Stomach (tissue), 9 donors: ENCODE results near the gene OTOG. TPM values are rescaled to one million over a fixed set of nuclear protein-coding genes. Genes with fewer than 3 reads are reported as not detected.

Experiments
- DNase-seq, 2 donors: peaks; one replicate each; pipeline versions ENCODE4 v3.0.0 to v3.0.0-alpha.2; 2013 to 2019
- H3K27ac ChIP-seq, 5 donors: fragments of 200-600 bp in 4 of 5; sonication (generic) in 4 of 5; one replicate each; pipeline ENCODE4 v1.5.1; 2013 to 2019; ENCODE audit warnings: mild to moderate bottlenecking in 1 of 5, moderate library complexity in 1 of 5
- H3K27me3 ChIP-seq, 3 donors: fragments of 200-600 bp; sonication (generic); one replicate each; pipeline ENCODE4 v1.5.1; 2017 to 2019; ENCODE audit warnings: mixed run types in 1 of 3
- H3K36me3 ChIP-seq, 4 donors: fragments of 200-600 bp; sonication (generic); 1 replicate in 3 of 4; 2 replicates in 1 of 4; pipeline ENCODE4 v1.5.1; 2016 to 2019
- H3K4me1 ChIP-seq, 4 donors: fragments of 200-600 bp; sonication (generic); one replicate each; pipeline ENCODE4 v1.5.1; 2016 to 2019
- H3K4me3 ChIP-seq, 4 donors: fragments of 200-600 bp; sonication (generic) in 3 of 4; one replicate each; pipeline ENCODE4 v1.5.1; 2016 to 2019; ENCODE audit warnings: mild to moderate bottlenecking in 1 of 4
- H3K9me3 ChIP-seq, 4 donors: fragments of 200-600 bp; sonication (generic); one replicate each; pipeline ENCODE4 v1.5.1; 2016 to 2019
- EP300 ChIP-seq: sonication (generic); formaldehyde crosslinking; IDR thresholded peaks from one replicate; pipeline ENCODE4 v1.6.1; 2017; ENCODE audit warnings: antibody characterized with exemption
- POLR2A ChIP-seq, 4 donors: fragments of 450-650 bp; IDR thresholded peaks; one replicate each; pipeline ENCODE4 v1.6.1; 2016; ENCODE audit warnings: antibody characterized with exemption in 4 of 4, control low read depth in 2 of 4, mild to moderate bottlenecking in 1 of 4, moderate library complexity in 1 of 4
- POLR2AphosphoS5 ChIP-seq, 3 donors: sonication (generic); formaldehyde crosslinking; IDR thresholded peaks; one replicate each; pipeline ENCODE4 v1.6.1; 2016; ENCODE audit warnings: antibody characterized with exemption in 3 of 3
- WGBS, 5 donors: extraction: QIAGEN DNeasy Blood & Tissue Kit in 3 of 5; methylation state at CpG; one replicate each; pipeline versions ENCODE4 v1.1.5 to v1.1.7; 2013 to 2018; 5-methylcytosine and 5-hydroxymethylcytosine counted together
- intact Hi-C: fragments of 100-400 bp; cut with DNase I; formaldehyde crosslinking; loops from one replicate; pipeline ENCODE4 v1.15.1; 2023; ENCODE audit warnings: low total_unique reads
- polyA plus RNA-seq, 3 donors: library from polyadenylated mRNA; stranded (reverse); fragments of 200-250 nt; gene quantifications; one replicate each; pipeline ENCODE4 v1.2.3, GENCODE V29; 2013
- total RNA-seq, 5 donors: library from RNA; depleted of rRNA; stranded (reverse); fragments of >200 nt; gene quantifications; one replicate each; pipeline versions ENCODE4 v1.1.0 to v1.2.3, GENCODE V29; 2014 to 2016
- TF ChIP-seq, protein P1 (sequence below), 7 experiments: fragments of 450-650 bp in 4 of 7; fragments of 200-600 bp in 3 of 7; sonication (generic) in 3 of 7; IDR thresholded peaks; one replicate each; pipeline ENCODE4 v1.5.1; 2016 to 2019; ENCODE audit warnings: antibody characterized with exemption in 7 of 7, control low read depth in 2 of 7, mild to moderate bottlenecking in 1 of 7
- donor health status: healthy with polysubstance abuse.
- donor health status: Bipolar disorder and iron deficiency.
- donor health status: healthy.

OTOG gene
- total and polyA plus RNA-seq, 8 donors = not detected

DNA sequence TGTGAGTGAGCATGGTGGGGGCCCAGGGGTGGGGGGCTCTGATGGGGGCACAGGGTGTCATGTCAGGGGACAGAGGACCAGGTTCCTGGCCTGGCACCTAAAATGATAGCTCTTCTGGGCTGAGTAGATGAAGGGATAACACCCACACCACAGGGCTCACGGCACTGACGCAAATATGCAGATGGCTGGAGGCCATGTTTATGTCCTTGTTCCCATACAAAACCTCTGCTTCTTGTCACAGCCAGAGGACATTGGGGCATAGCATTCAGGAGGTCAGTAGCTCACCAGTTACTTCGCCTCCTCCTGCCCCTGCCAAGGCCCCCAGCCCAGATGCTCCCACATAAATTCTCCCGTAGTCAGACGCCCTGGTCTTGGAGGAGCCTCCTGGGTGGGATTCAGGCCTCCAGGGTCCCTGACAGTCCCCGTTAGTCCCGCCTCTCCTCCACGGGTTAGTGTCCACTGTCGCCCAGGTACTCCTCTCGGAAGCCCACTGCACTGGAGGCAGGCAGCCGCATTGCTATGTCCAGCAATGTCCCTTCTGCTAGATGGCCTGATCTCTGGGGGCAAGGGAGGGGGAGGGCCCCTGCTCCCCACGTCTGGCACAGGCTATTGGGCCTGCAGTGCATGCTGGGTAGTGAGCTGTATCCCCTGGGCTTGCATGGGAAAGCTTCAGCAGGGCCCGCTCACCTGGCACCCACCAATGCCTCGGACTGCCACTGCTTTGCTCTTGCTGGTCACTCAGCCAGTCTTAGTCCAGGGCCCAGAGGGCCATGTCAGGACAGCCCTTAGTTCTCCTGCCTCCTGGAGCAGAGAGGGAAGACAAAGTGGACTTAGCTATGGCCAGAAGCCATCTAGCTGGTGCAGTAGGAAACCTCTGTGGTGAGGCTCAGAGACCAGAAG lies 96.7 kb downstream of the OTOG start:
- Histone ChIP-seq H3K36me3 (no peaks in the 10 kb centered on the region), H3K27ac (peak overlapping the region in 1 of 5 donors; percentile 49), H3K4me3 (no peak overlapping the region), H3K9me3 (peaks cover 0 to 14% (median 6%) of the 10 kb centered on the region in 4 donors), H3K27me3 (peaks cover 0 to 4% (median 0%) of the 10 kb centered on the region in 3 donors), H3K4me1 (peaks cover 0 to 9% (median 0%) of the 10 kb centered on the region in 4 donors)
- intact Hi-C loops = no loop called here
- 61 to 75% (median 73%) methylated on average over 9 to 14 of the region's 14 CpGs for WGBS, 5 donors
- DNase-seq = no peak
- TF ChIP-seq, protein P1, sequence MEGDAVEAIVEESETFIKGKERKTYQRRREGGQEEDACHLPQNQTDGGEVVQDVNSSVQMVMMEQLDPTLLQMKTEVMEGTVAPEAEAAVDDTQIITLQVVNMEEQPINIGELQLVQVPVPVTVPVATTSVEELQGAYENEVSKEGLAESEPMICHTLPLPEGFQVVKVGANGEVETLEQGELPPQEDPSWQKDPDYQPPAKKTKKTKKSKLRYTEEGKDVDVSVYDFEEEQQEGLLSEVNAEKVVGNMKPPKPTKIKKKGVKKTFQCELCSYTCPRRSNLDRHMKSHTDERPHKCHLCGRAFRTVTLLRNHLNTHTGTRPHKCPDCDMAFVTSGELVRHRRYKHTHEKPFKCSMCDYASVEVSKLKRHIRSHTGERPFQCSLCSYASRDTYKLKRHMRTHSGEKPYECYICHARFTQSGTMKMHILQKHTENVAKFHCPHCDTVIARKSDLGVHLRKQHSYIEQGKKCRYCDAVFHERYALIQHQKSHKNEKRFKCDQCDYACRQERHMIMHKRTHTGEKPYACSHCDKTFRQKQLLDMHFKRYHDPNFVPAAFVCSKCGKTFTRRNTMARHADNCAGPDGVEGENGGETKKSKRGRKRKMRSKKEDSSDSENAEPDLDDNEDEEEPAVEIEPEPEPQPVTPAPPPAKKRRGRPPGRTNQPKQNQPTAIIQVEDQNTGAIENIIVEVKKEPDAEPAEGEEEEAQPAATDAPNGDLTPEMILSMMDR (IDR thresholded peaks at IDR 0.05) = no peak
- TF ChIP-seq EP300 = peak; percentile 80

DNA sequence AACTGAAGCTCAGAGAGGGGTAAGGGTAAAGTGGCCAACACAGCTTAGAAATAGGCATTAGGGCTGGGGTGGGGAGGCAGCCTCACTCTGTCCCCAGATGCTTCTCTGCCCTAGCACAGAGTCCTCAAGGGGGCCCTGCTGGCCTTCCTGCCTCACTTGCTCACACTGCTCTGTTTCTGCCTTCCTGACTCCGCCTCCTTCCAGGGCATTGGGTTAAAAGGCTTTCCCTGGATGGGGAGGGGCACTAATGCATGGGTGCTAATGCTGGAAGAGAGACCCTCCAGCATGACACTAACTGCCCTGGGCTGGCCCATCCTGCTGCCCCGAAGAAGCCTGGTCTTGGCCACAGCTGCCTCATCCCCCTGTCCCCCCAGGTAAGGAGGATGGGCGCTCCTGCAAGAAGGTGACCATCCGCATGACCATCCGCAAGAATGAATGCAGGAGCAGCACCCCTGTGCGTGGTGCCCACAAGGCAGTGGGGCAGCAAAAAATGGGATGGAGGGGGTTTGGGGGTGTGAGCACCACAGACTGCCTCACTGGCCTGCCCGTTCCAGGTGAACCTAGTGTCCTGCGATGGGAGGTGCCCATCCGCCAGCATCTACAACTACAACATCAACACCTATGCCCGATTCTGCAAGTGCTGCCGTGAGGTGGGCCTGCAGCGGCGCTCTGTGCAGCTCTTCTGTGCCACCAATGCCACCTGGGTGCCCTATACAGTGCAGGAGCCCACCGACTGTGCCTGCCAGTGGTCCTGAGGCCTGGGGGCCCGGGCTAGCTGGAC lies 98.3 kb downstream of the OTOG start:
- peaks cover 0 to 9% (median 0%) of the 10 kb centered on the region in 4 donors for H3K4me1 ChIP-seq
- intact Hi-C loops = no loop called here
- TF ChIP-seq, protein P1 (IDR thresholded peaks at IDR 0.05) = no peak
- TF ChIP-seq POLR2A (IDR thresholded peaks at IDR 0.05) (no peak), EP300 (no peak), POLR2AphosphoS5 (IDR thresholded peaks at IDR 0.05) (no peak)
- H3K36me3 ChIP-seq = no peaks in the 10 kb centered on the region
- no peak overlapping the region for H3K4me3 ChIP-seq
- no peak overlapping the region for H3K27ac ChIP-seq
- peaks cover 0 to 14% (median 6%) of the 10 kb centered on the region in 4 donors for H3K9me3 ChIP-seq
- no peak for DNase-seq
- H3K27me3 ChIP-seq = peaks cover 0 to 14% (median 0%) of the 10 kb centered on the region in 3 donors
- 81 to 95% (median 90%) methylated on average over 4 to 15 of the region's 15 CpGs for WGBS, 5 donors

DNA sequence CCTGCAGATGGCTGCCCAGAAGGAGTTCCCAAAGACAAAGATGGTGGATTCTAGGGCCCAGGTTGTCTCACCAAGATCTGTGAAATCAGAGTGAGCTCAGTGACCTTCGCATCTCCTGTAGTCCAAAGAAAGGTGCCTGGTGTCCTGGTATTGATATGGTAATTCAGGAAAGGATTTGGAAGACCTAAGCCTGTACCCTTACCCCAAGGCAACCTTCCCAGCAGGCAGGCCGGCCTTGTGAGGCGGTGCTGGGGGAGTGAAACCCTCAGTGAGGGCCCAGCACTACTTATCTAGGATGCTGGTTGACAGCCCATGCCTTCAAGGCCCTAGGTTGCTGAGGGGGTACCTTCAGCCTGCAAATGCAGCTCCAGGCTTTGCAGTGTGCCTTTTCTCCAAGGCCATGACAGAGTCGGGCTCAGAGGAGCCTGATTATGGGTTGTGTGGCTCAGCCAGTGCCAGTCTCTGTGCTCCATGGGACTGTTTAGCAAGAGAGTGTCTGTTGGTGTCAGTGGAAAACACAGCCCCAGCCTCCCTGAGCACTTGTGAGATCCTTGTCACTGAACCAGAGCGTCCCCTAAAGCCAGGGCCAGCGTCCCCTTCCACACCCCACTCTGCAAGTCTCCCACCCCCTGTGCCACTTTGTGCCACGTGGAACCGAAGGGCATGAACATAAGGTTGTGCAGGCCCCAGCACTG lies 99.5 kb downstream of the OTOG start:
- Histone ChIP-seq H3K4me3 (no peak overlapping the region), H3K36me3 (no peaks in the 10 kb centered on the region), H3K27me3 (peaks cover 0 to 22% (median 5%) of the 10 kb centered on the region in 3 donors), H3K27ac (no peak overlapping the region), H3K9me3 (peaks cover 0 to 14% (median 6%) of the 10 kb centered on the region in 4 donors), H3K4me1 (peaks cover 0 to 9% (median 0%) of the 10 kb centered on the region in 4 donors)
- intact Hi-C loops = no loop called here
- WGBS, 5 donors = 50 to 89% (median 61%) methylated on average over 3 to 8 of the region's 8 CpGs
- DNase-seq = no peak
- TF ChIP-seq EP300 (no peak), POLR2AphosphoS5 (IDR thresholded peaks at IDR 0.05) (no peak), POLR2A (IDR thresholded peaks at IDR 0.05) (no peak)
- TF ChIP-seq, protein P1 (IDR thresholded peaks at IDR 0.05) = no peak

DNA sequence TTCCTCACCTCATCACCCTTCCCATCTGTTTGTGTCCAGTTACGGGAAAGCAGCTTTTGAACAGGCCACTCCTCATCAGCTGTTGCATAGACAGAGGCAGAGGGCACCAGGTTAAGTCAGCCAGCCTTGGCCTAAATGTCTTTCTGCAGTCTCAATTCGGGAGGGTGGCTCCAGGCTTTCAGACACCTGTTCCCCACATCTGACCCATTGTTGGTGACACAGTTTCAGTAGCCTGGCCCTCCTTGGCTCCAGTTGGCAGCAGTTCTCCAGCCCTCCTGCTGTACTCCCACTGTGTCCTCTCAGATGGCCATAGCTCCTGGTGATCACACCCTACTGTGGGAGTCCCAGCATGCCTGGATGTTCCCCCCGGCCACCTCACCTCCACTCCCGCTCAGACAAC lies 101.5 kb downstream of the OTOG start:
- H3K27ac ChIP-seq = no peak overlapping the region
- DNase-seq = no peak
- WGBS, 5 donors = 59 to 76% (median 71%) methylated on average over 4 of the region's 4 CpGs
- H3K36me3 ChIP-seq = no peaks in the 10 kb centered on the region
- no peak overlapping the region for H3K4me3 ChIP-seq
- intact Hi-C loops = no loop called here
- H3K4me1 ChIP-seq = peaks cover 0 to 7% (median 0%) of the 10 kb centered on the region in 4 donors
- peaks cover 0 to 37% (median 13%) of the 10 kb centered on the region in 3 donors for H3K27me3 ChIP-seq
- peaks cover 0 to 14% (median 6%) of the 10 kb centered on the region in 4 donors for H3K9me3 ChIP-seq
- TF ChIP-seq POLR2AphosphoS5 (IDR thresholded peaks at IDR 0.05) (no peak), POLR2A (IDR thresholded peaks at IDR 0.05) (no peak), EP300 (no peak)
- TF ChIP-seq, protein P1 (IDR thresholded peaks at IDR 0.05) = no peak
